ENCODE data around the gene LILRA5.
"Not testable (repeated sequence)": the region's sequence is repeated elsewhere in the genome, so short reads cannot be mapped to it uniquely, and the experiment has no call there.

The LILRA5 gene

DNA sequence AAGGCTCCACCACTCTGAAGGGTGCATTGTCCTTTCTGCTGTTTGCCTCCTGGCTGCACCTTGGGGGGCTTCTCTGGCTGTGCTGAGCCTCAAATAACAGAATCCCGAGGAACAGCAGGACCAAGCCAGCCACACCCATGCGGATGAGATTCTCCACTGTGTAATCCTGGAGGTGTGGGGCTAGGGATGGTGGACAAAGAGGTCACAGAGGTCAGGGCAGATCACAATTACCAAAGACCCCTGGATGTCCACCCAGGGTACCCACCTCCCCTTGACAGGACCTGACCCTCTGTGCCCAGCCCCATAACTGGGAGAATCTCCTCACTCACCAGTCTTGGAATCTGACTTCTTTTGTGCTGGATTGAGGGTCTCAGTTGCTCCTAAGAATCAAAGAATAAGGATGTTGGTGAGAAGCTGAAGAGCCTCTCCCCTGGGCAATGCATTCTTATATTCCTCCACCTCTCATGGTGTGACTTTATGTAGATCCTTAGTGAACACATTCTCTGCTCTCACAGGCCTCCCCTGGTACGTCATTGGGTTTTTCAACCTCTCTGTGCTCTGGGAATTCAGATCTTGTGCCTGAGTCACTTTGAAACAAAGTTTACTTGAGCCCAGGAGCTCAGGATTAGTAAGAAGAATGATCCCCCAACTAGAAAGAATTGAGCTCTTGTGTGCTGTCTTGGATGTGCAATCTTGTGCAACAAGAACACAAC lies 20.8 kb upstream of the LILRA5 start:
- DNase-seq, result no peak

DNA sequence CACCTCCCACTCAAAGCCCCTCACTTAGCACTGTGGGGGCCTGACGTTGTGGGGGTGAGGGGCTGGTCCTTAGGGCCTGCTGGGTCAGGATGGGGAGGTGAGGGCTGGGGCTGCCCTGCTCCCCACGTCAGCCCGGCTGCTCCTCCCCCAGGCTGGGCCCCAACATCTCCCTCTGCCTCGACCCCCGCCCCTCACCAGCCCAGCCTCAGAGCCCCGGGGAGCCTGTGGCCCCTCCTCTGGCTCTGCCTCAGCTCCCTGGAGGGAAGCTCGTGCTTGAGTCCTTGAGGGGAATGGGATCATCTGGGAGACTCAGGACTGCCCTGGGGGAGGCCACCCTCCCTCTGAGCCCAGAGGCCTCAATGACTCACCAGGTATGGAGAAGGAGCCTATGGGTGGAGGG lies 19.2 kb upstream of the LILRA5 start:
- no peak for DNase-seq

DNA sequence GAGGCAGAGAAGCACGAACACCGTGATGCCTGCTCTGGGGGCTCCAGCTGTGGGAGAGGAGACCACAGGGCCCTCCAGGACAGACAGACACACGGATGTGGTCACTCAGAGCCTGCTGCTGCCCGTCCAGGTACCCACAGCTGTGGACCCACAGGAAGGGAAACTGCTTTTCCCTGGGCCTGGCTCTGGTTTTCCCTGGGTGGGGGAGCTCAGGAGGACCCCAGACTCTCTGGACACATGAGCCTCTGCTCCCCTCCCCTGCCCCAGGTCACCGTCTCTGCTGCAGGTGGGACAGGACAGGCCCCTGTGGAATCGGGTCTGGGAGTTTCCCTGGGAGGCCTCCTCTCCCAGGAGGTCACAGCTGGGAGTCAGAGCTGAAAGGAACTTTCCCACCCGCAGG lies 18.7 kb upstream of the LILRA5 start:
- DNase-seq, result no peak

DNA sequence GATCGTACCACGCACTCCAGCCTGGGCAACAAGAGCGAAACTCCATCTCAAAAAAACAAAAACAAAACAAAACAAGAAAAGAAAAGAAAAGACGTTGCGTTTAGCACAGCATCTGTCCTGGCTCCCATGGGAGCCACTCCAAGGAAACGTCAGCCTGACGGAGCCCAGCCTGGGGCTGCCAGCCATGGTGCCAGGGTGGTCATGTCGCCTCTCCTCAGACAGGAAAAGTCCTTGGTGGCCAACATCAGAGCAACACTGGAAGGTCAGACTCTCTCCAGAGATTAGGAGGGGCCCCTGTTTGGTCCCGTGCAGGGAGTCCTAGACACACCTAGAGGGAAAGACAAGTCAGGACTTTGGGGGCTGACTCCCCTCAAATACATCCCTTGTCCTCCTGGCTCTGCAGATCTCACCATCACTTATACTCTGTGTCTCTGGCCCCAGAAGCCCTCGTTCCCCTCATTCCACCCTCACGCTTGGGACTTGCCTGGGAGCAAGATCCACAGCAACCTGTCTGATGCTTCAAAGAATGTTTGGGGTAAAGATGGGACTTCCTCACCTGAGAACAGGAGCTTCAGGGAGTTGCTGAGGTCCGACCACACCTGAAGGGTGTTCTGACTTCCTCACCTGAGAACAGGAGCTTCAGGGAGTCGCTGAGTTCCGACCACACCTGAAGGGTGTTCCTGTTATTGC lies 16.7 kb upstream of the LILRA5 start:
- no peak for DNase-seq

DNA sequence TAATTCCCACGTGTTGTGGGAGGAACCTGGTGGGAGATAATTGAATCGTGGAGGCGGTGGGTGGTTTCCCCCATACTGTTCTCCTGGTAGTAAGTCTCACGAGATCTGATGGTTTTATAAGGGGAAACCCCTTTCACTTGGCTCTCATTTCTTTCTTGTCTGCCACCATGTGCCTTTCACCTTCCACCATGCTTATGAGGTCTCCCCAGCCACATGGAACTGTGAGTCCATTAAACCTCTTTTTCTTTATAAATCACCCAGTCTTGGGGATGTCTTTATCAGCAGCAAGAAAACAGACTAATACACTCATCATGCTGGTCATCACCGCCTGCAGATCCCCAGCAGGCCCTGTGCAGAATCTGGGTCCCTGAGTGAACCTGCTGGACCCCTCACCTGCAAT lies 15.8 kb upstream of the LILRA5 start:
- DNase-seq, result not testable (repeated sequence)

DNA sequence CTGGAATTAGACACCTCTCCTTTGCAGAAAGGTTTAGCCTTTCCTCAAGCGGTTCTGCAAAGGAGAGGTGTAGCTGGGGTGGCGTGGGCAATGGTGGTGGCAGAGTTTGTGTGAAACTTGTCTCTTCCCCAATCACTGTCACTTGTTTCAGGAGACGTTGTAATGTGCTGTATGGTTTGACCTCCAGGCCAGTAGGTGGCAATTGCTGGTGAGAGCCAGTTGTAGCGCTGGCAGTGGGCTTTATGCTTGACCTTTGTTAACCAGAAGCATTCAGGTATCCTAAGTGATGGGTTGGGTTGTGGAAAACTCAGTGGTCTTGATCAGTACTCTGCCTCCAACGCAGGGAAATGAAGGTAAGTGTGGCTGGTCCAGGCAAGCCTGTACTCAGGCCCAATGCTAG lies 12.7 kb upstream of the LILRA5 start:
- DNase-seq, result no peak

DNA sequence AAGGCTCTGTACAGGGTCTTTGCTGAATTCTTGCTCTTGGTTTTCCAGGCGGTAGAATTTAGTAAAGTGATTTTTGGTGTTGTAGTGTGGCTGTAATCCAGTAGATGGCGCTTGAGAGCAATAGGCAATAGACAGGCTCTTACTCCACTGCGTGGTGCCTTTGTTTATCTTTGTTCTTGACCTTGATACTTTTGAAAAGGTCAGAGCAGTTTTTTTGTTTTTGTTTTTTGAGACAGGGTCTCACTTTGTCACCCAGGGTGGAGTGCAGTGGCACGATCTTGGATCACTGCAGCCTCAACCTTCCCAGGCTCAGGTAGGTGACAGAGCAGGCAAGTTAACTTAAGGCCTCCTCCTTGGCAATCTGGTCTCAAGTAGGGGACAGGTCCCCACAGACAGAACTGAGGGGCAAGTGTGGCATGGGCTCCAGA lies 12.2 kb upstream of the LILRA5 start:
- peak; percentile 47 for DNase-seq

DNA sequence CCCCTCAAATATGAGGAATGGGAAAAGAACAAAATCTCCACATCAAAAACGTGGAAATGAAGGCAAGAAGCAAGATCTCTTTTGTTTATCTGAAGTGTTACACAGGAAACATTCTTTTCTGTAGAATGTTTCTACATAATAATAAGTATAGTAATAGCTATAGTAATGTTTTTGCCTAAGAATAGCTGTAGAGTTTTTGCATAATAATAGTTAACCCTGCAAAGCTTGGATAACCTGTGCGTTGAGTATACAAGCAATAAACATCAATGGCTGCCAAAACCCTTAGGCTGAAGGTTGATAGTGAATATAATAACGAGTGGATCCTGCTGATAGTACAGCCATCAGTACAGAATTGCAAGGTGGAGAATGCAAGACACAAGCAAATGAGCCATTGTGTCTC lies 11.1 kb upstream of the LILRA5 start:
- DNase-seq, result no peak

DNA sequence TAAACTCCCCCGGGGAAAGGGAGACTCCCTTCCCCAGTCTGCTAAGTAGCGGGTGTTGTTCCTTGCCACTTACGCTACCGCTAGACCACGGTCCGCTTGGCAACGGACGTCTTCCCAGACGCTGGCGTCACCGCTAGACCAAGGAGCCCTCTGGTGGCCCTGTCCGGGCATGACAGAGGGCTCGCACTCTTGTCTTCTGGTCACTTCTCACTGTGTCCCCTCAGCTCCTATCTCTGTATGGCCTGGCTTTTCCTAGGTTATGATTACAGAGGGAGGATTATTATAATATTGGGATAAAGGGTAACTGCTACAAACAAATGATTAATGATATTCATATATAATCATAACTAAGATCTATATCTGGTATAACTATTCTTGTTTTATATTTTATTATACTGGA lies 10.0 kb upstream of the LILRA5 start:
- DNase-seq, result not testable (repeated sequence)

DNA sequence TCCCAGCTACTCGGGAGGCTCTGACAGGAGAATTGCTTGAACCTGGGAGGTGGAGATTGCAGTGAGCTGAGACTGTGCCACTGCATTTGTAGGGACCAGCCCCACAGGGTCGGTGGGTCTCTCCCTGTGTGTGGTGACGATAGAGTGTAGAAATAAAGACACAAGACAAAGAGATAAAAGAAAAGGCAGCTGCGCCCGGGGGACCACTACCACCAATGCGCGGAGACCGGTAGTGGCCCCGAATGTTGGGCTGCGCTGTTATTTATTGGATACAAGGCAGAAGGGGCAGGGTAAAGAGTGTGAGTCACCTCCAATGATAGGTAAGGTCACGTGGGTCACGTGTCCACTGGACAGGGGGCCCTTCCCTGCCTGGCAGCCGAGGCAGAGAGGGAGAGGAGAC lies 9.3 kb upstream of the LILRA5 start:
- not testable (repeated sequence) for DNase-seq

DNA sequence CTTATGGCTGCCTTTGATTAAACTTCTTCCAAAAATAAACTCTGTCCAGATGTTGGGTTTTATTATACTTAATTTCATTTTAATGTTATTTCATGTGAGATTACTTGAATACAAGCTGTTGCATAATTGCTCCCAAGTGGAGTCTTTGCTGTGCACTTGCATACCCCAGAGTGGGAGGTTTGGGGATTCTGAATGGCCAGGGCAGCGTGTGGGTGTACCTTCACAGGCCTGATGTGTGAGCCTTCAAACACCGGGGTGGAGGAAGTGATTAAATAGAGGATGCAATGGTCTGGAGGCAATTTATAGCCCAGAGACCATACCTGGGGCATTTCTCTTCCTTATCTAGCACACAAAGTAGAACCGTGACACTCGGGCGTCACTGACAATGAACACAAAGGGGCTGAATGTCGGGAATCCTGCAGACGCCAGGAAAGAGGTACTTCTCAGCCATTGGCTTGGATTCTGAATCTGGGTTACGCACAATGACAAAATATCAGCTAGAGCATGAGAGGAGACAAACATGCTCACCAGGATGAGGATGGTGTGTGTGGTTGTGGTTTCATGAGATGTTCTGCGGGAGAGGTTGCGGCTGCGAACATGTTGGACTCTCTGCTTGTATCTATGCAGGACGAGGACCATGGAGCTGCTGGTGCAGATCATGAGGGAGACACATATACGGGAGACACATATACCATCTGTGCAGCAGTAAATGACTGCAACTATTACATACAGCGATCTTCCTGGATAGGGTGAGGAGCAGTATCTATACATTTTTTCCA lies 7.1 kb upstream of the LILRA5 start:
- DNase-seq, result no peak

DNA sequence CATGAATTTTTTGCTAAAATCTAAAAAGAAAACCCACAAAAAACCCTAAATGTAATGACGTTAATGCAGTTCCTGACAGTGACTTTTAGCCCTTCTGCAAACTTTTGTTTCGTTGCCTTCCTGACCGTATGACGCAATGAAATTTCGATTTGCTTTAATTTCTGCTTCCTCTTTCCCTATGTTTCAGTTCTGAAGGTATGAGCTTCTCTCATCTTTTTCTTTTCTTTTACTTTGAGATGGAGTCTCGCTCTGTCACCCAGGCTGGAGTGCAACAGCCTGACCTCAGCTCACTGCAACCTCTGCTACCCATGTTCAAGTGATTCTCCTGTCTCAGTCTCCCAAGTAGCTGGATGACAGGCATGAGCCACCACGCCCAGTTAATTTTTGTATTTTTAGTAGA lies 6.1 kb upstream of the LILRA5 start:
- DNase-seq, result no peak

DNA sequence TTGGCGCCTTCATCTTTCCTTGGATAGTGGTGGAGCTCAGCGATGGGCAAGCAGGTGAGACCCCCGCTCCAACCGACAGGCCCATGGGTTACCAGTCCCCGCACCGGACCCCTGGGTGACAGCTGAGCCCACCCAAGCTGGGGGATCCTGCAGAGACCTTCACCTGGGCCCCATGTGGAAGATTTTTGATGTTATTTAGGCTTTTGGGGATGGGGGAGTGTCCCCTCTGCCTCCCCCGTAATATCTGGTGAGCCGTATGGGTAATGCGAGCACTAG lies 4.9 kb upstream of the LILRA5 start:
- DNase-seq, result no peak

DNA sequence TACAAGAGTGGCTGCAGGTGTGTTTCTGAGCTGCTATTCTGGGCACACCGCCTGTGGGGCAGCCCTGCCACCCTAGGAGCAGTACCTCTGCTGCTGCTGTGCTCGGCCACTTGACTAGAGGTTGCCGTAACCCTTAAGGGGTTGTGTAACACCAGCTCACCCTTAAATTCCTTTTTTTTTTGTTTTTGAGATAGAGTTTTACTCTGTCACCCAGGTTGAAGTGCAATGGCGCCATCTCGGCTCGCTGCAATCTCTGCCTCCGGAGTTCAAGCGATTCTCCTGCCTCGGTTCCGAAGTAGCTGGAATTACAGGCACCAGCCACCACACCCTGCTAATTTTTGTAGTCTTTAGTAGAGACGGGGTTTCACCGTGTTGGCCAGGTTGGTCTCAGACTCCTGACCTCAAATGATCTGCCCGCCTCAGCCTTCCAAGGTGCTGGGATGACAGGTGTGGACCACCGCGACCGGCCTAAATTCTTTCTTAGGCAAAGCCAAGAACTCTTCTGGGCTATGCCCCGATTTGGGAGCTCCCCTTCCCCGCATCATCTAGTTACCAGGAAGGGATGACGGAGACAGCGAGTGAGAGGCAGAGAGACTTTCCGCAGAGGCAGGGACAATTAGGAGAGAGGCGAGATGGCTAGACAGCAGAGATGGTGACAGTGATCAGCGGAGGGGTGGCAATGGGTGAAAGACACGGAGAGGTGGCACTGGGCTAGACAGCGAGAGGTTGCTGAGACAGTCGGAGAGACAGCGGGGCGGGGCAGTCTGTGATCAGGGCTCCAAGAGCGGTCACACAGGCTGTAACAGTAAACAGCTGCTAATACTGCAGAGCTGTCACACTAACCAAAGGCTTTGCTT lies 4.4 kb upstream of the LILRA5 start:
- DNase-seq, result no peak

DNA sequence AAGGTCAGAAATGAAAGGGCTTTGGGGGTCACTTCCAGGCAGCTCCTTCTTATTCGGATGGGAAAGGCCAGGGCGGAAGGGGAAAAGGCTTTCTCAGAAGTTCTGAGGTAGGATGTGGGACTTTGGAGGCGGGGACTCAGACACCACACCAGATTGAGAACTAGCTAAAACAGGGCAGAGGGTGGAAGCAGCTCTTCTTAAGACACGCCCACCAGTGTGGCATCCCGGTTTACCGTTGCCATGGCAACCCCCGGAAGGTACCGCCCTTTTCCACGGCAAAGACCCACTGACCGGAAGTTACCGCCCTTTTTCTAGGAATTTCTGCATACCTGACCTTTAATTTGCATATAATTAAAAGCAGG lies 3.8 kb upstream of the LILRA5 start:
- DNase-seq, result no peak

DNA sequence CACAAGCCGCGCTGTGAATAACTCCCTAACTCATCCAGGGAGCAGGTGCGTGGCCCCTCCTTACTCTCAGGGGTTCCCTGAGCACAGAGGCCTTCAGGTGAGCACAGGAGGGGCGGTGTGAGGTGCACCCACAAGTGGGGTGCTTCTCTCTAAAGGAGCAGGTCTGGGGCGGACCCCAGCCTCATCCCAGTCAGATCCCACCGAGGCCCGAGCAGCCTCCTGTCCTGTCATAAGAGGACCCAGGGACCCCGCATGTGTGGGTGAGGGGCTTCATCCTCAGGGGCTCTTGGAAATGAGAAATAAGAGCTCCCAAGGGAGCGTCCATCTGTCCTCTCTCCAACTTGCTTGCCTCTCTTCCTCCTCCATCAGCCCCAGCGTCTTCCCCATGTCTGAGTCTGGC lies 3.0 kb upstream of the LILRA5 start:
- DNase-seq, result no peak

DNA sequence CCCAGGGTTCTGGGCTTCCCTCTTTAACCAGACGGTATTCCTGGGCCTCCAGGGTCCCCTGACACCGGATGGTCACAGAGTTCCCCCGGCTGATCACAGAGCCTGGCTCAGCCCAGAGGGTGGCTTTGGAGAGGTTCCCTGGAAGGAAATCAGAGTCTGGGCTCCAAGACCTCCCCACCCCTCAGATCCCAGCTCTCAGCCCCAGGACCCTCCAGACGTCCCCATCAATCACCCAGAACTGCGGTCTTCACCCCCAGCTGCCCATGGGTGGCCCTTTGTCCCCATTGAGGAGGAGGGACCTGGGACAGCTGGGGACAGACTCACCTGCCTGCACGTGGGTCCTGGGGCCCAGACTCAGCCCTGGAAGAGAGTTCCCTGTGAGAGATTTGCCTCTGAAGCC lies 955 bp downstream of the LILRA5 start:
- DNase-seq, result no peak

DNA sequence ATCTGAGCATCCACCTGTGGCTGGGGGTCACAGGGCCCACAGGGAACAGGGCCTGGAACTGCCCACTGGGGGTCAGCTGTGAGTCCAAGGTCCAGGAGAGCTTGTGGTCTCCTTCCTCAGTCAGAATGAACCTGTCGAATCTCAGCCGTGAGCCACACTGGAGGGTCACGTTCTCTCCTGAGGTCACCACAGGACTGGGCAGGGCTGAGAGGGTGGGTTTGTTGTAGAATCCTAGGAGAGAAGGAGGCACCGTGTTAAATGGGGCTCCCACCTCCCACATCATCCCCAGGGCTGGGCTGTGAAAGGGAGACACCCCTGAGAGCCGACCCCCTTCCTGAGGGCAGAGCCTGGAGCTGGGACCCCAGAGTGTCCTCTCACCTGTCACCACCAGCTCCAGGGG lies 1.5 kb downstream of the LILRA5 start:
- no peak for DNase-seq

DNA sequence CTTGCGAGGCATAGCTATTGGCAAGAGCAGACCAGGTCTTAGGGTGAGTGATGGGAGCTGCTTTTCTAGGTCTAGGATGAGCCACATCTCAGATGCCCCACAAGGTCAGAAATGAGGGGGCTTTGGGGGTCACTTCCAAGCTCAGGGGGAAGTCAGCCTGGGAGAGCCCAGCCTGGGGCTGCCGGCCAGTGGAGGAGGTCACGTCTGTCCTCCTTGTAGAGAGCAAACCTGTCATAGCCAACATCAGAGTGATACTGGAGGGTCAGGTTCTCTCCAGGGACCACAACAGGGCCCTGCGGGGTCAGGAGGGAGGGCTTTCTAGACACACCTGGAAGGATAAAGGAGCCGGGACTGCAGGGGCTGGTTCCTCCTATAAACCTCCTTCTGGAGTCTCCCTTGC lies 2.4 kb downstream of the LILRA5 start:
- DNase-seq, result no peak

DNA sequence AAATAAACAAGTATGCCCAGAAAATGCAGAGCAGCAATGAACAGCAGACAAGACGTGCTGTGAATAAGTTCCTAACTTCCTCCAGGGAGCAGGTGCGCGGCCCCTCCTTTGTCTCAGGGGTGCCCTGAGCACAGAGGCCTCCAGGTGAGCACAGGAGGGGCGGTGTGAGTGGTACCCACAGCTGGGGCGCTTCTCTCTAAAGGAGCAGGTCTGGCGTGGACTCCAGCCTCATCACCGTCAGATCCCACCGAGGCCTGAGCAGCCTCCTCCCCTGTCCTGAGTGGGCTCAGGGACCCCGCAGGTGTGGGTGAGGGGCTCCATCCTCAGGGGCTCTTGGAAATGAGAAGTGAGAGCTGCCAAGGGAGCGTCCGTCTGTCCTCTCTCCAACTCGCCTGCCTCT lies 3.2 kb downstream of the LILRA5 start:
- no peak for DNase-seq

DNA sequence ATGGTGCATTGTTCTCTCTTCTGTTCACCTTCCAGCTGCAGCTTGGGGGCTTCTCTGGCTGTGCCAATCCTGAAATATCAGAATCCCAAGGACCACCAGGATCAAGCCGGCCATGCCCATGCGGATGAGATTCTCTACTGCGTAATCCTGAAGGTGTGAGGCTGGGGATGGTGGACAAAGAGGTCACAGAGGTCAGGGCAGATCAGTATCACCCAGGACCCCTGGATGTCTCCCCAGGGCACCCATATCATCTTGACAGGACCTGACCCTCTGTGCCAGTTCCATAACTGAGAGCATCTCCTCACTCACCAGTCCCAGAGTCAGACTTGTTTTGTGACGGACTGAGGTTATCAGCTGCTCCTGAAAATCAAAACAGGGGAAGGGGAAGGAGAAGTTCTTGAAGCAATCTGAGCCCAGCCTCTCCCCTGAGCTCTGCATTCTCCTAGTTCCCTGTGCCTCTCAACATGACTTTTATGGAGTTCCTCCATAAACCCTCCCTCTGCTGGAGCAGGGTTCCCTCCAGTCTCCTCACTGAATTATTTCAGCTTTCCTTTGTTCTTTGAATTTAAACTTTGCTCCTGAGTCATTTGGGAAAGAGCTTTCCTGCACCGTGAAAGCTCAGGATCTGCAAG lies 5.5 kb downstream of the LILRA5 start:
- DNase-seq, result no peak

DNA sequence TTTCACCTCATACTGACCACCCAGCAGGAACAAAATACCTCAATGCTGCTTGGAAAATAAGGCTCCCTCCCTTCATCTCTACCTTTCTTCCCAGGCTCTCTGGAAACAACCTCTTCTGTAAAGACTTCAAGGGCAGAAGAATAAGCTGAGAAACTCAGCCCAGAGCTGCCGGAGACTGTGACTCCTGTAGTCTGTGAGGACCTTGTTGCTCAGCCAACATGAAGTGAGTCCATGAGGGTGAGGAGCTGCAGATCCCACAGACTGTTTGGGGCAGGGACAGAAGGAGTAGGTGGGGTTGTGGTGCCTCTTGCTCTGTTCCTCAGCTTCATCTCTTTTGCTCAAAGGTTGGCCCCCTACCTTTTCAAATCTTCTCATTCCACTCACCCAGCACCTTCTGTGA lies 7.8 kb downstream of the LILRA5 start:
- no peak for DNase-seq

DNA sequence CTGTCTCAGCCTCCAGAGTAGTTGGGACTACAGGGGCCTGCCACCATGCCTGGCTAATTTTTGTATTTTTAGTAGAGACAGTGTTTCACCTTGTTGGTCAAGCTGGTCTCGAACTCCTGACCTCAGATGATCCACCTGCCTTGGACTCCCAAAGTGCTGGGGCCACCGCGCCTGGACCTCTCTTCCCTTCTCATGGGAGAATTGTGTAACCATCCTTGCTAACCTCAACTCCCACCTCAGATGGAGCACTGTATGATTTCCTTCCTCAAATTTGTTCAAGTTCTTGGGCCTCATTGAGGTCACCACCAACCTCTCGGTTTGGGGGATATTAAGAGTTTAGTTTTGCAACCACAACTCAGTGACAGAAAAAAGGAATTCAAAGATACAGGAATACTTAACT lies 10.7 kb downstream of the LILRA5 start:
- no peak for DNase-seq
